ENCODE results near the gene MAPKBP1. TPM values are rescaled to one million over a fixed set of nuclear protein-coding genes. Genes with fewer than 3 reads are reported as not detected.

The MAPKBP1 gene
- total RNA-seq, 1 donor from 2014 or later, result 15.6 TPM

Small RNAs within 50 kb of the gene (microRNA-seq; reads per million reads assigned to microRNA genes)
- not detected for gene MIR4310

Other genes starting within 250 kb of the MAPKBP1 start
- 18.5 TPM for gene RPAP1, start 230.2 kb upstream of the MAPKBP1 start, total RNA-seq
- gene TYRO3, start 215.3 kb upstream of the MAPKBP1 start, total RNA-seq, result 3.6 TPM
- 37.3 TPM for gene MGA, start 114.1 kb upstream of the MAPKBP1 start, total RNA-seq
- gene JMJD7, start 53.6 kb downstream of the MAPKBP1 start, total RNA-seq, result 16.3 TPM
- 3.4 TPM for gene PLA2G4B, start 64.4 kb downstream of the MAPKBP1 start, total RNA-seq
- 2.4 TPM for gene SPTBN5, start 119.6 kb downstream of the MAPKBP1 start, total RNA-seq
- 42.2 TPM for gene EHD4, start 198.1 kb downstream of the MAPKBP1 start, total RNA-seq
- 0.08 TPM for gene PLA2G4E, start 246.6 kb downstream of the MAPKBP1 start, total RNA-seq

Measured in cardiac septum (tissue), 1 donor.